Lower leg skin (tissue), 3 donors: ENCODE measurements around the gene EHD2.

Source experiments
- POLR2A ChIP-seq, 2 donors: fragments of 450-650 bp; IDR thresholded peaks; one replicate each; pipeline ENCODE4 v1.6.1; 2016 to 2017; ENCODE audit warnings: antibody characterized with exemption in 2 of 2, mild to moderate bottlenecking in 1 of 2, moderate library complexity in 1 of 2
- TF ChIP-seq, protein P1 (sequence below), 3 donors: fragments of 450-650 bp; IDR thresholded peaks; one replicate each; pipeline ENCODE4 v1.5.1; 2016; ENCODE audit warnings: antibody characterized with exemption in 3 of 3, mild to moderate bottlenecking in 3 of 3, moderate library complexity in 2 of 3

DNA sequence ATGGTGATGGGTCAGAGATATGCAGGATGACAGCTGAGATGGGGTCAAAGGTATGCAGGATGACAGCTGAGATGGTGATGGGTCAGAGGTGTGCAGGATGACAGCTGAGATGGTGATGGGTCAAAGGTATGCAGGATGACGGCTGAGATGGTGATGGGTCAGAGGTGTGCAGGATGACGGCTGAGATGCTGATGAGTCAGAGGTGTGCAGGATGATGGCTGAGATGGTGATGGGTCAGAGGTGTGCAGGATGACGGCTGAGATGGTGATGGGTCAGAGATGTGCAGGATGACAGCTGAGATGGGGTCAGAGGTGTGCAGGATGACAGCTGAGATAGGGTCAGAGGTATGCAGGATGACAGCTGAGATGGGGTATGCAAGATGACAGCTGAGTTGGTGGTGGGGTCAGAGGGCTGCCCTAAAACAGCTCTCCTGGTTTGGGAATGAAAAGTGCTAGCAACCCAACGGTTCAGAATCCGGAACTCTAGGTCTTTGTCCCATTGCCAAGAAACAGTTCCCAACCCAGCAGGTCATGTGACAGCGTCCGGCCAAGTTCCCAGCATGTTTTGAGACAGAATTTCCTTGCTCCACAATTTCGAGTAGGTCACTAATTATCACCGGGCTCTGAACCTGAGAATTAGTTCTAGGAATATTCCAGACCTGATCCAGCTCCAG lies 68.5 kb downstream of the EHD2 start:
- TF ChIP-seq, protein P1, sequence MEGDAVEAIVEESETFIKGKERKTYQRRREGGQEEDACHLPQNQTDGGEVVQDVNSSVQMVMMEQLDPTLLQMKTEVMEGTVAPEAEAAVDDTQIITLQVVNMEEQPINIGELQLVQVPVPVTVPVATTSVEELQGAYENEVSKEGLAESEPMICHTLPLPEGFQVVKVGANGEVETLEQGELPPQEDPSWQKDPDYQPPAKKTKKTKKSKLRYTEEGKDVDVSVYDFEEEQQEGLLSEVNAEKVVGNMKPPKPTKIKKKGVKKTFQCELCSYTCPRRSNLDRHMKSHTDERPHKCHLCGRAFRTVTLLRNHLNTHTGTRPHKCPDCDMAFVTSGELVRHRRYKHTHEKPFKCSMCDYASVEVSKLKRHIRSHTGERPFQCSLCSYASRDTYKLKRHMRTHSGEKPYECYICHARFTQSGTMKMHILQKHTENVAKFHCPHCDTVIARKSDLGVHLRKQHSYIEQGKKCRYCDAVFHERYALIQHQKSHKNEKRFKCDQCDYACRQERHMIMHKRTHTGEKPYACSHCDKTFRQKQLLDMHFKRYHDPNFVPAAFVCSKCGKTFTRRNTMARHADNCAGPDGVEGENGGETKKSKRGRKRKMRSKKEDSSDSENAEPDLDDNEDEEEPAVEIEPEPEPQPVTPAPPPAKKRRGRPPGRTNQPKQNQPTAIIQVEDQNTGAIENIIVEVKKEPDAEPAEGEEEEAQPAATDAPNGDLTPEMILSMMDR (IDR thresholded peaks at IDR 0.05): no peak
- TF ChIP-seq POLR2A (IDR thresholded peaks at IDR 0.05): no peak
